HG03095 (cell line): ENCODE measurements around the gene PPRC1.
"Not testable (repeated sequence)": the region's sequence is repeated elsewhere in the genome, so short reads cannot be mapped to it uniquely, and the experiment has no call there.

Experiments
- ATAC-seq: cut with Tn5 transposase; IDR thresholded peaks from one replicate; pipeline ENCODE4 v1.9.1; 2021; ENCODE audit warnings: moderate library complexity; ENCODE audit not compliant: unreplicated experiment

PPRC1 gene

DNA sequence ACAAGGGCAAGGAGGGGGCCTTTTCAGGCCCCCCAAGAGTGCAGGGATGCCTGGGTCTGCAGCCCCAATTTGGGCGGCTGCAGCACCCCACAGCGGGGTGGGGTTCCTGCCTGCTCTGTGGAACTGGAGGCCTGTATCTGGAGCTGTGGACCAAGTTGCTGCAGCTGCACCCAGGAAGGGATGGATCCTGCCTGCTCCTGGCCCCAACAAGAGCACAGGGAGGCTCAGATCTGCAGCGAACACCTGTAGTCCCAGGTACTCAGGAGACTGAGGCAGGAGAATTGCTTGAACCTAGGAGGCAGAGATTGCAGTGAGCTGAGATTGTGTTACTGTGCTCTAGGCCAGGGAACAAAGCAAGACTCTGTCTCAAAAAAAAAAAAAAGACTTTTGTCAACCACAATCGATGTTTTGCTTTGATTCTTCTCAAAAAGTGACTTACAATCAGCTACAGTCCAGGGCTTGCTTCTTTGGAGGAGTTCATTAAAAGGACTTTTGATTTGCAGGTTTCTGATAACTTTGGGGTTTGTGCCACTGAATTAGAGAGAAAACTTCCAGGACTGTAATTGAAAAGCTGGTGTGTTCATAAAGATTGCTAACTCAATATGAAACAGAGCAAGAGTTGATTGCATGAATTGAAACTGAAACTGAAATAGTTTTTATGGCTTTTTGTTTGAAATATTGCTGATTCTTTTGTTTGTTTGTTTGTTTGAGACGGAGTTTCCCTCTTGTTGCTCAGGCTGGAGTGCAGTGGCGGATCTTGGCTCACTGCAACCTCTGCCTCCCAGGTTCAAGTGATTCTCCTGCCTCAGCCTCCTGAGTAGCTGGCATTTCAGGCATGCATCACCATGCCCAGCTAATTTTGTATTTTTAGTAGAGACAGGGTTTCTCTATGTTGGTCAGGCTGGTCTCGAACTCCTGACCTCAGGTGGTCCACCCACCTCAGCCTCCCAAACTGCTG, 56.4 kb downstream of the PPRC1 start:
- not testable (repeated sequence) for ATAC-seq

DNA sequence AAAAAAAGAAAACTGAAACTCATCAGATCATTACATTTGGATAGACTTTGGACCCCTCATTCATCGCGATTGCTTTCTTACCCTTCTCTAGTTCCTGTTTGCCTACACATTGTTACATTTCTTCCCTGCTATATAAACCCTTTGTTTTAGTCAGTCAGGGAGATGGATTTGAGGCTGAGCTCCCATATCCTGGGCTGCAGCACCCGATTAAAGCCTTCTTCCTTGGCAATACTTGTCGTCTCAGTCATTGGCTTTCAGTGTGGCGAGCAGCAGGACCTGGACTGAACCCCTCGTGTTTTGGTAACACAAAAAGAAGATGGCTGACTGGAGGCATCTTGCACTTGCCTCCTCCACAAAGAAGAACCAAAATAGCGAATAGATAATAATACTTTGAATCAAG, 59.1 kb downstream of the PPRC1 start:
- no peak for ATAC-seq

DNA sequence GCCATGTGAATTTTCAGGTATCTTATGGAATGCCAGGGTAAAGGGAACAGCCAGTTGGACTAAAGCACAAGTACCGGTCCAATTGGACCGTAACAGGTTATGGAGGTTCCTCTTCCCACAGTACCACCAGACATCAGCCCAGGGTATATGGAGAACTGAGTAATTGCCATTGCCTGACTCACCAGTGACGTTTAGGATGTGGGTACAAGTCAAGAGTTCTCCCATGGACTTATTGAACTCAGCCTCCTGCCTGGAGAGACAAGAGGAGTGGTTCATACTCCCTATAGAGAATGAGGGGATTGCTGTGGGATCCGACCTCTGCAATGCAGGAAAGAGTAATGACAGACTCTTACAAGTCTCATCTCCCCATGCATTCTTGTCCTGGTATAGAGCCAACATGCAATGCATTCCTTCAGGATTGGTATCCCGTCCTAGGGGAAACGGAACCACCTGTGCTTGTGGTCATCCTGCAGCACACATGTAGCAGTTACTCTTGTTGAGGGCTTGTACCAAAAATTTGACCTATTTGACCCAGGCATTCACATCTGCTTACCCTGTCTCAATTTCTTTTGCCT, 62.5 kb downstream of the PPRC1 start:
- ATAC-seq, result no peak

DNA sequence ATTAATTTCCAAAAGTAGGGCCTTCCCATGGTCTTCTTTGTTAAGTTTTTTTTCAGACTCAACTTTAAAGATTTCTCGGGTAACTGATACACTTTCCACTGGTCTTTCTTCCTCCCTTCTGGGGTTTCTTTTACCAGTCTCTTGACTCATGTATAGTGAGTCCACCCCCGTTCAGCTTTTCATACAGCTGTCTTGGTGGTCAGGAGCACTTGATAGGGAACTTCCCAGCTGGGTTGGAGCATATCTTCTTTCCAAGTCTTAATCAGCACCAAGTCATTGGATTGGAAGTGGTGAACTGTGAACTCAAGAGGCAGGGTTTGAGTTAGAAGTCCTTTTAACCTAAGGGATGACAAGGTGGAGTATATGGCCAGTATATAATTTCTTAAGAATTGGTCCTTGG, 64.1 kb downstream of the PPRC1 start:
- no peak for ATAC-seq

DNA sequence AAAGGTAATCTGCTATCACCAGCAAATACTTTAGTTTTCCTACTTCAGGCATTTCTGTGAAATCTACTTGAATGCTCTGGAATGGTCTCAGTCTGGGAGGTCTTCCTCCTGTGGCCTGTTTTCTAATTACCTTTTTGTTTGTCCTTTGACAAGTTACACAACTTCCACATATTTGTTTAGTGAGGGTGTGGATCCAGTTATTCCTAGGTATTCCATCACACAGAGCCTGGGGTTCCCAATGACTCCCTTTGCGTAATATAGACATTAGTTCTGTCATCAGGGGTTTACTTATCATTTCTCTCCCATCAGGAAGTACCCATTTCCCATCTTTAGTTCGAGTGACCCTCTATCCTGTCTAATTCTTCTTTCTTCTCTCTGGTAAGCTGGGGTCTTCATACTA, 65.2 kb downstream of the PPRC1 start:
- no peak for ATAC-seq
